ENCODE measurements around the gene MSH3.

DNA sequence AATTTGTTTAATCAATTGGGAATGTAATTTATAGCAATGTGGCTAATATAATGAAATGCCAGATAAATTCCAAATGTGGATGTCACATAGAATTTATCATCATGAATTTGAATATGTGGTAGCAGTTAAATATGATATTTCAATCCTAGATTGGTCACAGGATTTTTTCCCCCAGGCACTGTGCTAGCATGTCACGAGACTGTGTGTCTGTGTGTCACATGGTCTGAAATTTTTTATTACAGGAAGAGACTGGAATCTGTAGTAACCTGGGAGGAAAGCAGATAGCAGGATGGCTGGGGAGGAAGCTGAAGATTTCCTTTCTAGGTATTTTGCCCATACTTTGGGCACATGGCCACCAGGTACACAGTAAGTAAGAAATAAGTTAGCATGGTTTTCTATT is 35.4 kb upstream of the MSH3 start:
- no peak for TF ChIP-seq EZH2phosphoT487 (IDR thresholded peaks at IDR 0.05; ENCODE audit: borderline replicate concordance, low read length)
- no peak for TF ChIP-seq CTCF (IDR thresholded peaks at IDR 0.05; ENCODE audit: low read depth, low read length, poor library complexity, severe bottlenecking)
